H9 (cell line): ENCODE data around the gene CFAP410. TPM values are rescaled to one million over a fixed set of nuclear protein-coding genes. Genes with fewer than 3 reads are reported as not detected.

Experiments
- DNase-seq: peaks from one replicate; pipeline ENCODE4 v3.0.0-alpha.2; 2017
- H2AFZ ChIP-seq: one replicate; pipeline ENCODE4 v1.6.1; 2013; ENCODE audit warnings: mild to moderate bottlenecking, low read length, control low read depth, moderate library complexity
- H2AK5ac ChIP-seq: 2 replicates; pipeline ENCODE4 v1.6.1; 2013; ENCODE audit warnings: low read length, control low read depth, mixed read lengths; ENCODE audit not compliant: insufficient read length
- H2BK120ac ChIP-seq: one replicate; pipeline ENCODE4 v1.6.1; 2013; ENCODE audit warnings: low read depth, mild to moderate bottlenecking, low read length, control low read depth, inconsistent platforms; ENCODE audit not compliant: poor library complexity, severe bottlenecking
- H2BK12ac ChIP-seq: 2 replicates; pipeline ENCODE4 v1.6.1; 2013; ENCODE audit warnings: low read length, control low read depth, mixed read lengths, low read depth; ENCODE audit not compliant: insufficient read length
- H2BK15ac ChIP-seq: 2 replicates; pipeline ENCODE4 v1.6.1; 2013; ENCODE audit warnings: low read depth, low read length, control low read depth
- H2BK20ac ChIP-seq: one replicate; pipeline ENCODE4 v1.6.1; 2013; ENCODE audit warnings: low read depth, mild to moderate bottlenecking, low read length, control low read depth, inconsistent platforms; ENCODE audit not compliant: poor library complexity, severe bottlenecking
- H2BK5ac ChIP-seq: 2 replicates; pipeline ENCODE4 v1.6.1; 2013; ENCODE audit warnings: low read length, control low read depth, mixed read lengths; ENCODE audit not compliant: insufficient read length
- H3K14ac ChIP-seq: 2 replicates; pipeline ENCODE4 v1.6.1; 2013; ENCODE audit warnings: low read length, control low read depth; ENCODE audit not compliant: insufficient read depth
- H3K18ac ChIP-seq: 2 replicates; pipeline ENCODE4 v1.6.1; 2013; ENCODE audit warnings: low read depth, mild to moderate bottlenecking, mixed read lengths, low read length, control low read depth; ENCODE audit not compliant: insufficient read length
- H3K23ac ChIP-seq: 2 replicates; pipeline ENCODE4 v1.6.1; 2013; ENCODE audit warnings: low read length, control low read depth, mixed read lengths, low read depth; ENCODE audit not compliant: insufficient read length
- H3K23me2 ChIP-seq: 2 replicates; pipeline ENCODE4 v1.6.1; 2013; ENCODE audit warnings: low read depth, mild to moderate bottlenecking, mixed read lengths, low read length, control low read depth; ENCODE audit not compliant: insufficient read length, poor library complexity, severe bottlenecking
- H3K27ac ChIP-seq: 2 replicates; pipeline ENCODE4 v1.5.1; 2013; ENCODE audit warnings: low read length, control low read depth, mixed read lengths, low read depth; ENCODE audit not compliant: insufficient read length
- H3K27me3 ChIP-seq: 2 replicates; pipeline ENCODE4 v1.6.1; 2013; ENCODE audit warnings: low read length, control low read depth, inconsistent platforms; ENCODE audit not compliant: insufficient read depth
- H3K4ac ChIP-seq: 2 replicates; pipeline ENCODE4 v1.6.1; 2013; ENCODE audit warnings: low read depth, mild to moderate bottlenecking, control low read depth, inconsistent platforms, low read length, moderate library complexity
- H3K4me1 ChIP-seq: 2 replicates; pipeline ENCODE4 v1.6.1; 2013; ENCODE audit warnings: low read length, control low read depth, inconsistent platforms; ENCODE audit not compliant: insufficient read depth
- H3K4me2 ChIP-seq: 2 replicates; pipeline ENCODE4 v1.6.1; 2013; ENCODE audit warnings: low read length, control low read depth, mixed read lengths; ENCODE audit not compliant: insufficient read length, insufficient read depth
- H3K56ac ChIP-seq: 2 replicates; pipeline ENCODE4 v1.6.1; 2013; ENCODE audit warnings: low read depth, mild to moderate bottlenecking, mixed read lengths, low read length, control low read depth; ENCODE audit not compliant: insufficient read length
- H3K79me1 ChIP-seq: 2 replicates; pipeline ENCODE4 v1.6.1; 2013; ENCODE audit warnings: low read depth, mild to moderate bottlenecking, moderate library complexity, low read length, control low read depth, inconsistent platforms; ENCODE audit not compliant: insufficient read depth, poor library complexity, severe bottlenecking
- H3K79me2 ChIP-seq: 2 replicates; pipeline ENCODE4 v1.6.1; 2013; ENCODE audit warnings: low read length, control low read depth, inconsistent platforms; ENCODE audit not compliant: insufficient read depth
- H3K9ac ChIP-seq: 2 replicates; pipeline ENCODE4 v1.6.1; 2013; ENCODE audit warnings: low read length, control low read depth, mixed read lengths; ENCODE audit not compliant: insufficient read length; ENCODE audit errors: extremely low read depth
- H3K9me3 ChIP-seq: one replicate; pipeline ENCODE4 v1.6.1; 2013; ENCODE audit warnings: low read depth, low read length, inconsistent platforms; ENCODE audit not compliant: control insufficient read depth
- H3T11ph ChIP-seq: one replicate; pipeline ENCODE4 v1.6.1; 2013; ENCODE audit warnings: mild to moderate bottlenecking, low read length, control low read depth, inconsistent platforms
- H4K20me1 ChIP-seq: one replicate; pipeline ENCODE4 v1.6.1; 2013; ENCODE audit not compliant: control insufficient read depth, insufficient read length, insufficient read depth
- H4K5ac ChIP-seq: 2 replicates; pipeline ENCODE4 v1.6.1; 2013; ENCODE audit warnings: low read depth, mild to moderate bottlenecking, mixed read lengths, low read length, control low read depth; ENCODE audit not compliant: insufficient read length
- H4K8ac ChIP-seq: replicated peaks from 2 replicates; pipeline ENCODE4 v1.6.1; 2013; ENCODE audit warnings: low read length, control low read depth, mixed read lengths, low read depth; ENCODE audit not compliant: insufficient read length
- H4K91ac ChIP-seq: 2 replicates; pipeline ENCODE4 v1.6.1; 2013; ENCODE audit warnings: low read depth, mild to moderate bottlenecking, moderate library complexity, mixed read lengths, low read length, control low read depth; ENCODE audit not compliant: insufficient read length
- H3K27ac Mint-ChIP-seq, 3 experiments: 2 replicates in 2 of 3; 3 replicates in 1 of 3; pipeline ENCODE4 v1.8.0; 2020 to 2021; ENCODE audit warnings: mixed read lengths in 3 of 3, mild to moderate bottlenecking in 1 of 3, moderate library complexity in 1 of 3
- H3K27me3 Mint-ChIP-seq: 2 replicates; pipeline ENCODE4 v1.8.0; 2021; ENCODE audit warnings: low read depth, mild to moderate bottlenecking, moderate library complexity, mixed read lengths
- H3K36me3 Mint-ChIP-seq, 3 experiments: 2 replicates in 2 of 3; 3 replicates in 1 of 3; pipeline ENCODE4 v1.8.0; 2020 to 2021; ENCODE audit warnings: low read depth in 3 of 3, mixed read lengths in 3 of 3; ENCODE audit not compliant: insufficient read depth in 1 of 3
- H3K4me1 Mint-ChIP-seq, 2 experiments: 2 replicates each; pipeline ENCODE4 v1.8.0; 2020; ENCODE audit warnings: mixed read lengths in 2 of 2
- H3K4me3 Mint-ChIP-seq, 2 experiments: 2 replicates in 1 of 2; 3 replicates in 1 of 2; pipeline ENCODE4 v1.8.0; 2020 to 2021; ENCODE audit warnings: mild to moderate bottlenecking in 2 of 2, mixed read lengths in 2 of 2, moderate library complexity in 1 of 2
- H3K9me3 Mint-ChIP-seq, 2 experiments: 2 replicates in 1 of 2; 3 replicates in 1 of 2; pipeline ENCODE4 v1.8.0; 2020; ENCODE audit warnings: mild to moderate bottlenecking in 2 of 2, mixed read lengths in 2 of 2, moderate library complexity in 1 of 2
- CTCF ChIP-seq: fragments of 200-600 bp; sonication (generic); conservative IDR thresholded peaks from 3 replicates; pipeline ENCODE4 v1.8.0; 2021; ENCODE audit warnings: antibody characterized with exemption, mild to moderate bottlenecking
- WGBS: extraction: QIAGEN DNeasy Blood & Tissue Kit; methylation state at CpG from one replicate; pipeline ENCODE4 v1.1.7; 2013; ENCODE audit warnings: missing lambda C conversion rate, low lambda C conversion rate, mixed read lengths; ENCODE audit not compliant: insufficient read length; ENCODE audit errors: extremely low coverage; 5-methylcytosine and 5-hydroxymethylcytosine counted together
- total RNA-seq: library from RNA; stranded (reverse); gene quantifications from 2 replicates; pipeline ENCODE4 v1.2.1, GENCODE V29; 2021

Gene CFAP410
- total RNA-seq, 1 experiment from 2014 or later = 17.0 TPM

GRCh38 chr21:44294391-44295162, 44.6 kb downstream of the CFAP410 start:
- Mint-ChIP-seq H3K4me3 (no peak overlapping the region), H3K27ac (no peak overlapping the region), H3K9me3 (no peaks in the 10 kb centered on the region), H3K4me1 (peaks cover 4 to 10% of the 10 kb centered on the region in 2 experiments), H3K27me3 (peaks cover 11% of the 10 kb centered on the region), H3K36me3 (no peaks in the 10 kb centered on the region)
- Histone ChIP-seq H3K56ac (no peak overlapping the region), H3K4me1 (no peaks in the 10 kb centered on the region; the same call in 1 of the 2 replicates), H2BK5ac (no peak overlapping the region), H2BK15ac (no peak overlapping the region), H3K9ac (no peak overlapping the region), H2AK5ac (no peak overlapping the region), H3K9me3 (no peaks in the 10 kb centered on the region), H2BK120ac (no peak overlapping the region), H3K23me2 (no peaks in the 10 kb centered on the region), H3K79me2 (no peaks in the 10 kb centered on the region), H3K27ac (no peak overlapping the region), H3T11ph (no peak overlapping the region), H3K4me2 (no peak overlapping the region), H4K91ac (no peak overlapping the region), H3K23ac (no peak overlapping the region), H3K79me1 (no peaks in the 10 kb centered on the region), H2BK20ac (no peak overlapping the region), H3K4ac (no peak overlapping the region), H4K20me1 (no peaks in the 10 kb centered on the region), H3K14ac (no peak overlapping the region), H4K8ac (no peak overlapping the region), H3K27me3 (no peaks in the 10 kb centered on the region), H4K5ac (no peak overlapping the region), H3K18ac (no peak overlapping the region), H2BK12ac (no peak overlapping the region), H2AFZ (no peak overlapping the region)
- no CpG with 5 or more reads among the region's 26 CpGs for WGBS
- DNase-seq = no peak
- TF ChIP-seq CTCF = no peak
